Measurements from ENCODE around the gene KCNQ1. TPM values are rescaled to one million over a fixed set of nuclear protein-coding genes. Genes with fewer than 3 reads are reported as not detected.

The KCNQ1 gene
- total and polyA plus RNA-seq, 2 of the 13 experiments (the other 11 are each of a cell fraction or from before 2014, with no cell fraction given) = 0.02 to 0.08 TPM

DNA sequence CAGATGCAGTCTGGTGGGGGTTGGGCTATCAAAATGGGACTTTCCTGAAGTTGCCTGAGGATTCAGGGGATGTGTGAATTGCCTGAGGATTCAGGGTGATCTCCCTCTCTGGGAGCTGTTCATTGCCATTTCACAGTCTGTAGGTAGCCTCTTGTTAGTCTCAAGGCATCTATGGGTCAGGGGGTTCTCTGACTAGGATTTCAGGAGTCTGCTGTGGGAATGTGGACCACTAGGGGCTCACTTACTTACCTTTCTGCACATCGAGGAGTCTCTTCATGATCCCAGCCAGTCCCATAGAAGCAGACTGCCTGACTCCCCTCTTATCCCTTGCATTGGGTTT lies 200.9 kb downstream of the KCNQ1 start (continued):
- 0 out of 2 replicates have a peak, but pooled peaks have one; percentile 3 for TF ChIP-seq ZNF343 (CRISPR knock-in tag; IDR thresholded peaks at IDR 0.05)
- TF ChIP-seq POLR2AphosphoS5 (IDR thresholded peaks at IDR 0.05; ENCODE audit: low read depth, low read length) = peak; percentile 8; the same call in 1 of the 2 replicates
- TF ChIP-seq TMF1 (CRISPR knock-in tag; IDR thresholded peaks at IDR 0.05; ENCODE audit: low read depth) = no peak

DNA sequence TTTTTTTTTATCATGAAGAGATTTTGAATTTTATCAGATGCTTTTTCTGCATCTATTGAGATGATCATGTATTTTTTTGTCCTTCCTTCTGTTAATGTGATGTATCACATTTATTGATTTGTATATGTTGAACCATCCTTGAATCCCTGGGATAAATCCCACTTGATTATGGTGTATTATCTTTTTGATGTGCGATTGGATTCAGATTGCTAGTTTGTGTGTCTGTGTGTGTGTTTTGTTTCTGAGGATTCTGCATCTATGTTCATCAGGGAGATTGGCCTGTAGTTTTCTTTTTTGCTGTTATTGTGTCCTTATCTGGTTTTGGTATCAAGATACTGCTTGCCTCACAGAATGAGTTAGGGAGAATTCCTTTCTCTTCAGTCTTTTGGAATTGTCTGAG lies 202.4 kb downstream of the KCNQ1 start:
- peaks cover 100% of the 10 kb centered on the region for H3K9me3 ChIP-seq (ENCODE audit: low read length)
- TF ChIP-seq ARID3A (IDR thresholded peaks at IDR 0.05; ENCODE audit: low read depth, low read length) (0 out of 2 replicates have a peak, but pooled peaks have one; percentile 62), RBM22 (optimal IDR thresholded peaks at IDR 0.05; ENCODE audit: low read length) (peak; percentile 79), JUN (CRISPR knock-in tag; IDR thresholded peaks at IDR 0.05) (no peak), BCL3 (CRISPR knock-in tag; IDR thresholded peaks at IDR 0.05) (no peak), ZNF326 (CRISPR knock-in tag; IDR thresholded peaks at IDR 0.05; ENCODE audit: borderline replicate concordance) (peak; percentile 33; the same call in 1 of the 2 replicates), GZF1 (CRISPR knock-in tag; IDR thresholded peaks at IDR 0.05) (no peak)
- FAIRE-seq = no peak
- H2AFZ ChIP-seq (ENCODE audit: low read length) = no peak overlapping the region
- H3K27me3 ChIP-seq (ENCODE audit: control insufficient read depth in 1 of 2, insufficient read depth in 2 of 2, low read length in 2 of 2) = no peaks in the 10 kb centered on the region
- no peak overlapping the region for H3K9ac ChIP-seq (ENCODE audit: insufficient read depth, low read depth, low read length)
- no peaks in the 10 kb centered on the region for H3K4me1 ChIP-seq (ENCODE audit: insufficient read depth, low read length)
- DNase-seq (ENCODE audit: low spot score) = no peak
- no peaks in the 10 kb centered on the region for H3K36me3 ChIP-seq (replicated peaks in 1 of 2; ENCODE audit: control insufficient read depth in 1 of 2, insufficient read depth in 2 of 2, low read length in 2 of 2)
- no peak overlapping the region for H3K27ac ChIP-seq (ENCODE audit: extremely low read length, insufficient read depth, low read length)
- 95% methylated on average over 1 of the region's 1 CpG for WGBS (ENCODE audit: low lambda C conversion rate)
- H3K4me2 ChIP-seq (ENCODE audit: low read depth, low read length) = no peak overlapping the region
- in situ Hi-C loops (cut with HindIII; ENCODE audit: extremely low pct_ligation_motif_present, low pct_unique_long_range_greater_than_20kb) = no loop called here
- POLR2A ChIA-PET = no interaction called here
- no peaks in the 10 kb centered on the region for H4K20me1 ChIP-seq (ENCODE audit: insufficient read depth, low read length)
- CTCF ChIA-PET (ENCODE audit: low intra/inter-chr PET ratio, low total read pairs) = no interaction called here
- no TSS peak for BruUV-seq (replicated peaks)
- intact Hi-C loops (cut with micrococcal nuclease; ENCODE audit: unreplicated experiment) = no loop called here
- H3K79me2 ChIP-seq (ENCODE audit: insufficient read depth, low read length) = no peaks in the 10 kb centered on the region
- H3K4me3 ChIP-seq (replicated peaks in 1 of 3; ENCODE audit: insufficient read depth in 1 of 3, low read depth in 2 of 3, low read length in 3 of 3) = no peak overlapping the region
- no peak for ATAC-seq

All from HepG2 (cell line).